Measurements from ENCODE around the gene MVB12B.

The MVB12B gene

GRCh38 chr9:126483468-126484073 is 156.9 kb downstream of the MVB12B start:
- TF ChIP-seq YY1 (IDR thresholded peaks at IDR 0.05; ENCODE audit: insufficient read depth, insufficient read length) (no peak), SUZ12 (IDR thresholded peaks at IDR 0.05; ENCODE audit: extremely low read depth, insufficient read depth, insufficient read length) (no peak), ZNF274 (IDR thresholded peaks at IDR 0.05; ENCODE audit: low read depth, low read length) (no peak)
- H3K27me3 ChIP-seq (ENCODE audit: insufficient read depth, insufficient read length) = no peaks in the 10 kb centered on the region
- no peak overlapping the region for H3K9ac ChIP-seq (ENCODE audit: insufficient read length, low read depth)
- H3K4me1 ChIP-seq (ENCODE audit: insufficient read depth, insufficient read length) = peaks cover 9% of the 10 kb centered on the region
- DNase-seq (ENCODE audit: low read depth, low spot score) = no peak
- no peak overlapping the region for H3K4me3 ChIP-seq (ENCODE audit: insufficient read length, low read depth)
- H3K36me3 ChIP-seq (ENCODE audit: insufficient read depth, insufficient read length, low read length) = no peaks in the 10 kb centered on the region
- H3K9me3 ChIP-seq (ENCODE audit: insufficient read depth, low read length) = no peaks in the 10 kb centered on the region

GRCh38 chr9:126485662-126486061 is 159.0 kb downstream of the MVB12B start:
- DNase-seq (ENCODE audit: low read depth, low spot score) = no peak
- H3K4me3 ChIP-seq (ENCODE audit: insufficient read length, low read depth) = no peak overlapping the region
- no peaks in the 10 kb centered on the region for H3K9me3 ChIP-seq (ENCODE audit: insufficient read depth, low read length)
- H3K36me3 ChIP-seq (ENCODE audit: insufficient read depth, insufficient read length, low read length) = no peaks in the 10 kb centered on the region
- H3K9ac ChIP-seq (ENCODE audit: insufficient read length, low read depth) = no peak overlapping the region
- peaks cover 9% of the 10 kb centered on the region for H3K4me1 ChIP-seq (ENCODE audit: insufficient read depth, insufficient read length)
- TF ChIP-seq ZNF274 (IDR thresholded peaks at IDR 0.05; ENCODE audit: low read depth, low read length) = no peak
- no peak for TF ChIP-seq SUZ12 (IDR thresholded peaks at IDR 0.05; ENCODE audit: extremely low read depth, insufficient read depth, insufficient read length)
- TF ChIP-seq YY1 (IDR thresholded peaks at IDR 0.05; ENCODE audit: insufficient read depth, insufficient read length) = no peak
- H3K27me3 ChIP-seq (ENCODE audit: insufficient read depth, insufficient read length) = no peaks in the 10 kb centered on the region

- DNase-seq (ENCODE audit: low read depth, low spot score) = no peak
- Histone ChIP-seq H3K9ac (ENCODE audit: insufficient read length, low read depth) (no peak overlapping the region), H3K27me3 (ENCODE audit: insufficient read depth, insufficient read length) (no peaks in the 10 kb centered on the region), H3K9me3 (ENCODE audit: insufficient read depth, low read length) (no peaks in the 10 kb centered on the region), H3K4me3 (ENCODE audit: insufficient read length, low read depth) (no peak overlapping the region), H3K36me3 (ENCODE audit: insufficient read depth, insufficient read length, low read length) (no peaks in the 10 kb centered on the region), H3K4me1 (ENCODE audit: insufficient read depth, insufficient read length) (peaks cover 9% of the 10 kb centered on the region)
- TF ChIP-seq YY1 (IDR thresholded peaks at IDR 0.05; ENCODE audit: insufficient read depth, insufficient read length) = no peak
- TF ChIP-seq ZNF274 (IDR thresholded peaks at IDR 0.05; ENCODE audit: low read depth, low read length) = no peak
- no peak for TF ChIP-seq SUZ12 (IDR thresholded peaks at IDR 0.05; ENCODE audit: extremely low read depth, insufficient read depth, insufficient read length)
These were observed 159.6 kb downstream of the MVB12B start for GRCh38 chr9:126486276-126486675.

GRCh38 chr9:126487856-126488255 is 161.2 kb downstream of the MVB12B start:
- DNase-seq (ENCODE audit: low read depth, low spot score) = no peak
- H3K27me3 ChIP-seq (ENCODE audit: insufficient read depth, insufficient read length) = no peaks in the 10 kb centered on the region
- TF ChIP-seq ZNF274 (IDR thresholded peaks at IDR 0.05; ENCODE audit: low read depth, low read length) = no peak
- TF ChIP-seq YY1 (IDR thresholded peaks at IDR 0.05; ENCODE audit: insufficient read depth, insufficient read length) = no peak
- no peak for TF ChIP-seq SUZ12 (IDR thresholded peaks at IDR 0.05; ENCODE audit: extremely low read depth, insufficient read depth, insufficient read length)
- H3K4me1 ChIP-seq (ENCODE audit: insufficient read depth, insufficient read length) = peaks cover 2% of the 10 kb centered on the region
- no peaks in the 10 kb centered on the region for H3K36me3 ChIP-seq (ENCODE audit: insufficient read depth, insufficient read length, low read length)
- H3K9ac ChIP-seq (ENCODE audit: insufficient read length, low read depth) = no peak overlapping the region
- no peak overlapping the region for H3K4me3 ChIP-seq (ENCODE audit: insufficient read length, low read depth)
- H3K9me3 ChIP-seq (ENCODE audit: insufficient read depth, low read length) = no peaks in the 10 kb centered on the region

- no peaks in the 10 kb centered on the region for H3K27me3 ChIP-seq (ENCODE audit: insufficient read depth, insufficient read length)
- H3K4me1 ChIP-seq (ENCODE audit: insufficient read depth, insufficient read length) = no peaks in the 10 kb centered on the region
- no peaks in the 10 kb centered on the region for H3K9me3 ChIP-seq (ENCODE audit: insufficient read depth, low read length)
- H3K9ac ChIP-seq (ENCODE audit: insufficient read length, low read depth) = no peak overlapping the region
- DNase-seq (ENCODE audit: low read depth, low spot score) = no peak
- no peaks in the 10 kb centered on the region for H3K36me3 ChIP-seq (ENCODE audit: insufficient read depth, insufficient read length, low read length)
- TF ChIP-seq YY1 (IDR thresholded peaks at IDR 0.05; ENCODE audit: insufficient read depth, insufficient read length) = no peak
- TF ChIP-seq SUZ12 (IDR thresholded peaks at IDR 0.05; ENCODE audit: extremely low read depth, insufficient read depth, insufficient read length) = no peak
- TF ChIP-seq ZNF274 (IDR thresholded peaks at IDR 0.05; ENCODE audit: low read depth, low read length) = no peak
- H3K4me3 ChIP-seq (ENCODE audit: insufficient read length, low read depth) = no peak overlapping the region
These were observed 161.7 kb downstream of the MVB12B start for GRCh38 chr9:126488310-126488709.

- no peaks in the 10 kb centered on the region for H3K36me3 ChIP-seq (ENCODE audit: insufficient read depth, insufficient read length, low read length)
- H3K9me3 ChIP-seq (ENCODE audit: insufficient read depth, low read length) = no peaks in the 10 kb centered on the region
- H3K4me3 ChIP-seq (ENCODE audit: insufficient read length, low read depth) = no peak overlapping the region
- no peak for DNase-seq (ENCODE audit: low read depth, low spot score)
- no peak overlapping the region for H3K9ac ChIP-seq (ENCODE audit: insufficient read length, low read depth)
- TF ChIP-seq ZNF274 (IDR thresholded peaks at IDR 0.05; ENCODE audit: low read depth, low read length) (no peak), YY1 (IDR thresholded peaks at IDR 0.05; ENCODE audit: insufficient read depth, insufficient read length) (no peak), SUZ12 (IDR thresholded peaks at IDR 0.05; ENCODE audit: extremely low read depth, insufficient read depth, insufficient read length) (no peak)
- no peaks in the 10 kb centered on the region for H3K4me1 ChIP-seq (ENCODE audit: insufficient read depth, insufficient read length)
- no peaks in the 10 kb centered on the region for H3K27me3 ChIP-seq (ENCODE audit: insufficient read depth, insufficient read length)
These were observed 162.3 kb downstream of the MVB12B start for GRCh38 chr9:126488881-126489404.

- no peaks in the 10 kb centered on the region for H3K4me1 ChIP-seq (ENCODE audit: insufficient read depth, insufficient read length)
- H3K9me3 ChIP-seq (ENCODE audit: insufficient read depth, low read length) = no peaks in the 10 kb centered on the region
- DNase-seq (ENCODE audit: low read depth, low spot score) = no peak
- no peak overlapping the region for H3K9ac ChIP-seq (ENCODE audit: insufficient read length, low read depth)
- no peaks in the 10 kb centered on the region for H3K36me3 ChIP-seq (ENCODE audit: insufficient read depth, insufficient read length, low read length)
- no peak overlapping the region for H3K4me3 ChIP-seq (ENCODE audit: insufficient read length, low read depth)
- no peaks in the 10 kb centered on the region for H3K27me3 ChIP-seq (ENCODE audit: insufficient read depth, insufficient read length)
- no peak for TF ChIP-seq ZNF274 (IDR thresholded peaks at IDR 0.05; ENCODE audit: low read depth, low read length)
- TF ChIP-seq YY1 (IDR thresholded peaks at IDR 0.05; ENCODE audit: insufficient read depth, insufficient read length) = no peak
- no peak for TF ChIP-seq SUZ12 (IDR thresholded peaks at IDR 0.05; ENCODE audit: extremely low read depth, insufficient read depth, insufficient read length)
These were observed 163.1 kb downstream of the MVB12B start for GRCh38 chr9:126489581-126490213.
